A673 (cell line): ENCODE measurements around the gene MED15.

Experiments used
- EZH2 ChIP-seq: fragments of 200-600 bp; sonication (generic); IDR thresholded peaks from 2 replicates; pipeline ENCODE4 v1.6.1; 2017; ENCODE audit warnings: borderline replicate concordance, low read depth, mild to moderate bottlenecking, mixed read lengths, antibody characterized with exemption, low read length; ENCODE audit not compliant: poor library complexity, severe bottlenecking
- TF ChIP-seq, protein P1 (sequence below): fragments of 300-800, 200-600 bp; sonication (generic); conservative IDR thresholded peaks from 2 replicates; pipeline ENCODE4 v1.5.1; 2017; ENCODE audit warnings: low read depth, mild to moderate bottlenecking, antibody characterized with exemption, low read length, moderate library complexity, mixed read lengths

DNA sequence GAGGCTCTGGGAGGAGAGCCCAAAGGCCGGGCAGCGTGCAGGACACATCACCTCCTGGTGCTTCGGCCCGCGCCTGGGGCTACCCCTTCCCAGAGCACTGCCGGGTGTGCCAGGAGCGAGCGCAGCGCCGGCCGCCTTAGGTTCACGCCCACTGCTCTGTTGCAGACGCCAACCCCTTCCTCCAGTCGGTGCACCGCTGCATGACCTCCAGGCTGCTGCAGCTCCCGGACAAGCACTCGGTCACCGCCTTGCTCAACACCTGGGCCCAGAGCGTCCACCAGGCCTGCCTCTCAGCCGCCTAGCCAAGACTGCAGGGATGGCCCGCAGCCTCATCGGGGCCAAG lies 79.0 kb downstream of the MED15 start:
- TF ChIP-seq, protein P1, sequence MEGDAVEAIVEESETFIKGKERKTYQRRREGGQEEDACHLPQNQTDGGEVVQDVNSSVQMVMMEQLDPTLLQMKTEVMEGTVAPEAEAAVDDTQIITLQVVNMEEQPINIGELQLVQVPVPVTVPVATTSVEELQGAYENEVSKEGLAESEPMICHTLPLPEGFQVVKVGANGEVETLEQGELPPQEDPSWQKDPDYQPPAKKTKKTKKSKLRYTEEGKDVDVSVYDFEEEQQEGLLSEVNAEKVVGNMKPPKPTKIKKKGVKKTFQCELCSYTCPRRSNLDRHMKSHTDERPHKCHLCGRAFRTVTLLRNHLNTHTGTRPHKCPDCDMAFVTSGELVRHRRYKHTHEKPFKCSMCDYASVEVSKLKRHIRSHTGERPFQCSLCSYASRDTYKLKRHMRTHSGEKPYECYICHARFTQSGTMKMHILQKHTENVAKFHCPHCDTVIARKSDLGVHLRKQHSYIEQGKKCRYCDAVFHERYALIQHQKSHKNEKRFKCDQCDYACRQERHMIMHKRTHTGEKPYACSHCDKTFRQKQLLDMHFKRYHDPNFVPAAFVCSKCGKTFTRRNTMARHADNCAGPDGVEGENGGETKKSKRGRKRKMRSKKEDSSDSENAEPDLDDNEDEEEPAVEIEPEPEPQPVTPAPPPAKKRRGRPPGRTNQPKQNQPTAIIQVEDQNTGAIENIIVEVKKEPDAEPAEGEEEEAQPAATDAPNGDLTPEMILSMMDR = no peak
- no peak for TF ChIP-seq EZH2
